ENCODE data around the gene MLXIPL.

DNA sequence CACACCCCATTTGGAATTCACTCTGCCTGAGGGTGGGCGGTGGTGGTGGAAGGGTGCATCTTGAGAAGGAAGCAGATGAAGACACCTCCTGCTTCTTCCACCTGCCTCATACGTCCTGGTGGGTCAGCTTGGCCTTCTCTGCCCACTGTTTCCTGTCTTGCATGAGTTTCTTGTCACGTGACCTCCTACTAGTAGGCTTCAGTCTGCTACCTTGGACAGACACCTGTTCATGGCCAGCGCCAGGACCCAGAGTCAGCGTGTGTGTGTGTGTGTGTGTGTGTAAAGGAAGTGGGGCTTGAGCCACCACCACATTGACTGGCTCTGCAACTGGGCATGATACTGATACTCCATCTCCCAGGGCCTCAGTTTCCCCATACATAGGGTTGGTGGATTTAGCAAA, 26.2 kb upstream of the MLXIPL start:
- TF ChIP-seq MAX (IDR thresholded peaks at IDR 0.05; ENCODE audit: low read depth, low read length) (no peak), CTCF (IDR thresholded peaks at IDR 0.05; ENCODE audit: low read depth, low read length) (no peak), POLR2A (IDR thresholded peaks at IDR 0.05; ENCODE audit: extremely low read depth, insufficient read length) (no peak)

All from NB4 (cell line).